OCI-LY7 (cell line): ENCODE measurements around the gene SEC61A2.

Experiments used
- CTCF ChIP-seq: fragments of 200-600 bp; sonication (generic); conservative IDR thresholded peaks from 2 replicates; pipeline ENCODE4 v1.5.1; 2014; ENCODE audit warnings: mild to moderate bottlenecking, antibody characterized with exemption, low read length, moderate library complexity, mixed read lengths
- EZH2phosphoT487 ChIP-seq: fragments of 200-600 bp; sonication (generic); IDR thresholded peaks from 2 replicates; pipeline ENCODE4 v1.6.1; 2018; ENCODE audit warnings: low read depth, borderline replicate concordance, mild to moderate bottlenecking, mixed run types, antibody characterized with exemption, low read length, moderate library complexity, mixed read lengths

GRCh38 chr10:12091421-12091820 lies 38.1 kb upstream of the SEC61A2 start:
- no peak for TF ChIP-seq CTCF
- TF ChIP-seq EZH2phosphoT487: no peak
